GM12878 (cell line): ENCODE data around the gene P4HA3. TPM values are rescaled to one million over a fixed set of nuclear protein-coding genes. Genes with fewer than 3 reads are reported as not detected.

Source experiments
- ASH2L ChIP-seq: fragments of 300-600, 200-600 bp; sonication (generic); IDR thresholded peaks from 2 replicates; pipeline ENCODE4 v1.6.1; 2017; ENCODE audit warnings: low read depth, mild to moderate bottlenecking, borderline replicate concordance
- CHD4 ChIP-seq: fragments of 200-600 bp; sonication (generic); IDR thresholded peaks from 2 replicates; pipeline ENCODE4 v1.6.1; 2016; ENCODE audit warnings: mild to moderate bottlenecking
- RAD51 ChIP-seq: fragments of 450-650 bp; IDR thresholded peaks from 2 replicates; pipeline ENCODE4 v1.6.1; 2016; ENCODE audit warnings: moderate library complexity, mild to moderate bottlenecking, inconsistent platforms
- ZNF384 ChIP-seq: IDR thresholded peaks from 2 replicates; pipeline ENCODE4 v1.6.1; 2012; ENCODE audit warnings: low read depth, mild to moderate bottlenecking, low read length, improper control_type of control experiment, borderline replicate concordance
- polyA plus RNA-seq, 11 experiments: library from polyadenylated mRNA; depleted of rRNA in 4 of 11; unstranded in 6 of 11; stranded (reverse) in 5 of 11; fragments of >200 nt; fragmentation: Nextera tagmentation in 4 of 11; fragmentation: Illumina TruSeq in 1 of 11; extraction: Ambion mirVana in 4 of 11; extraction: Trizol in 1 of 11; gene quantifications; 1 replicate in 1 of 11; 2 replicates in 10 of 11; pipeline versions ENCODE4 v1.2.1 to v1.2.3, GENCODE V29; 2011 to 2016; ENCODE audit warnings: inconsistent platforms in 2 of 11, missing spikeins in 2 of 11, low read depth in 1 of 11
- small RNA-seq: library from RNA; depleted of rRNA; stranded (forward); fragments of <200 nt; gene quantifications from one replicate; pipeline ENCODE3, GENCODE V24; 2014
- total RNA-seq, 4 experiments: library from RNA; depleted of rRNA in 3 of 4; stranded (reverse); fragments of >200 nt in 3 of 4; fragmentation: Illumina TruSeq in 1 of 4; extraction: Trizol in 1 of 4; gene quantifications; 2 replicates each; pipeline versions ENCODE4 v1.2.1 to v1.2.3, GENCODE V29; 2013 to 2021

P4HA3 gene
- total and polyA plus RNA-seq, 10 of the 15 experiments (the other 5 are each of a cell fraction or from before 2014, with no cell fraction given): 0.08 TPM; not detected in 9

DNA sequence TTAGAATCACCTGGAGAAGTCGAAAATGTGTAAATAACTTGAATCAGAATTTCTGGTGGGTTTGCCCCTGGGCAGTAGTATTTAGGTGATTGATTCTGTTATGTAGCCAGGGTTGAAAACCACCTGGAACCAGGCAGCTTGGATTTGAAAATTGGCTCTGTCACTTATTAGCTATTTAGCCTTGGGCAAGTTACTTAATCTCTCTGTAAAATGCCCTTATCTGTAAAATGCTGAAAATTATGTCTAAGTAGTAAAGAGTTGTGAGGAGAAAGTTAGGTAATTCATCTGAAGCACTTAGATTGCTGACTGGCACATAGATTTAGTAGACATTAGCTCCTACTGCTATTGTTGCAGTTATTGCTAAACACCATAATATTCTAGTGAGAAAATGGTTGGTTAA is 91.1 kb downstream of the P4HA3 start (continued):
- TF ChIP-seq ASH2L (no peak), RAD51 (no peak), CHD4 (no peak), ZNF384 (no peak)

Small RNA genes within 50 kb of the gene (small RNA-seq; reads per million reads assigned to genes)
- not detected for gene RF00409

Other genes with a start within 250 kb of the P4HA3 start
- 17.4 and 20.1 TPM in 2 replicates for gene C2CD3, start 140.6 kb downstream of the P4HA3 start, total RNA-seq (2014; rRNA removed)
- 16.5 and 16.6 TPM in 2 replicates for gene C2CD3, start 140.6 kb downstream of the P4HA3 start, total RNA-seq (2014; rRNA removed; fragmentation: Illumina TruSeq; extraction: Trizol)
- 18.0 and 24.0 TPM in 2 replicates for gene C2CD3, start 140.6 kb downstream of the P4HA3 start, total RNA-seq (2021)
- 13.5 and 16.2 TPM in 2 replicates for gene C2CD3, start 140.6 kb downstream of the P4HA3 start, polyA plus RNA-seq (2011; rRNA removed)
- 13.4 and 21.4 TPM in 2 replicates for gene C2CD3, start 140.6 kb downstream of the P4HA3 start, polyA plus RNA-seq (2014; fragmentation: Illumina TruSeq; extraction: Trizol)
- 1 to 10 TPM; 2.3 to 2.7 TPM for gene C2CD3, start 140.6 kb downstream of the P4HA3 start, polyA plus RNA-seq (2014; fragmentation: Nextera tagmentation; extraction: Ambion mirVana)
- gene C2CD3, start 140.6 kb downstream of the P4HA3 start, polyA plus RNA-seq (2014; rRNA removed): 16.3 and 18.6 TPM in 2 replicates
- 10 to 100 TPM; 12.8 to 15.5 TPM for gene C2CD3, start 140.6 kb downstream of the P4HA3 start, polyA plus RNA-seq (2016; fragmentation: Nextera tagmentation; extraction: Ambion mirVana)
- 17.9 and 20.5 TPM in 2 replicates for gene PPME1, start 140.4 kb downstream of the P4HA3 start, total RNA-seq (2014; rRNA removed)
- gene PPME1, start 140.4 kb downstream of the P4HA3 start, total RNA-seq (2014; rRNA removed; fragmentation: Illumina TruSeq; extraction: Trizol): 13.3 and 15.7 TPM in 2 replicates
- gene PPME1, start 140.4 kb downstream of the P4HA3 start, total RNA-seq (2021): 24.4 and 27.5 TPM in 2 replicates
- 46.7 and 51.4 TPM in 2 replicates for gene PPME1, start 140.4 kb downstream of the P4HA3 start, polyA plus RNA-seq (2011; rRNA removed)
- 18.1 and 22.3 TPM in 2 replicates for gene PPME1, start 140.4 kb downstream of the P4HA3 start, polyA plus RNA-seq (2014; fragmentation: Illumina TruSeq; extraction: Trizol)
- gene PPME1, start 140.4 kb downstream of the P4HA3 start, polyA plus RNA-seq (2014; fragmentation: Nextera tagmentation; extraction: Ambion mirVana): 1 to 10 TPM; 3.1 to 3.3 TPM
- 14.8 and 19.3 TPM in 2 replicates for gene PPME1, start 140.4 kb downstream of the P4HA3 start, polyA plus RNA-seq (2014; rRNA removed)
- 10 to 100 TPM; 28.8 to 30.3 TPM for gene PPME1, start 140.4 kb downstream of the P4HA3 start, polyA plus RNA-seq (2016; fragmentation: Nextera tagmentation; extraction: Ambion mirVana)
- 0.05 and 0.11 TPM in 2 replicates for gene PGM2L1, start 86.8 kb upstream of the P4HA3 start, total RNA-seq (2014; rRNA removed)
- gene PGM2L1, start 86.8 kb upstream of the P4HA3 start, total RNA-seq (2014; rRNA removed; fragmentation: Illumina TruSeq; extraction: Trizol): 0.13 and 0.14 TPM in 2 replicates
- 0.03 and 0.13 TPM in 2 replicates for gene PGM2L1, start 86.8 kb upstream of the P4HA3 start, total RNA-seq (2021)
- 0.10 and 0.14 TPM in 2 replicates for gene PGM2L1, start 86.8 kb upstream of the P4HA3 start, polyA plus RNA-seq (2011; rRNA removed)
- 0.13 and 0.19 TPM in 2 replicates for gene PGM2L1, start 86.8 kb upstream of the P4HA3 start, polyA plus RNA-seq (2014; fragmentation: Illumina TruSeq; extraction: Trizol)
- under 1 TPM in 1 of 2 experiments, not detected in 1; 0.04 TPM for gene PGM2L1, start 86.8 kb upstream of the P4HA3 start, polyA plus RNA-seq (2014; fragmentation: Nextera tagmentation; extraction: Ambion mirVana)
- 0.04 and 0.05 TPM in 2 replicates for gene PGM2L1, start 86.8 kb upstream of the P4HA3 start, polyA plus RNA-seq (2014; rRNA removed)
- under 1 TPM; 0.15 to 0.20 TPM for gene PGM2L1, start 86.8 kb upstream of the P4HA3 start, polyA plus RNA-seq (2016; fragmentation: Nextera tagmentation; extraction: Ambion mirVana)
- not detected in 2 replicates for gene KCNE3, start 155.9 kb upstream of the P4HA3 start, total RNA-seq (2014; rRNA removed)
- not detected in 2 replicates for gene KCNE3, start 155.9 kb upstream of the P4HA3 start, total RNA-seq (2014; rRNA removed; fragmentation: Illumina TruSeq; extraction: Trizol)
- 0.08 TPM in 1 of 2 replicates, not detected in the other for gene KCNE3, start 155.9 kb upstream of the P4HA3 start, total RNA-seq (2021)
- not detected in 2 replicates for gene KCNE3, start 155.9 kb upstream of the P4HA3 start, polyA plus RNA-seq (2011; rRNA removed)
- not detected in 2 replicates for gene KCNE3, start 155.9 kb upstream of the P4HA3 start, polyA plus RNA-seq (2014; fragmentation: Illumina TruSeq; extraction: Trizol)
- gene KCNE3, start 155.9 kb upstream of the P4HA3 start, polyA plus RNA-seq (2014; fragmentation: Nextera tagmentation; extraction: Ambion mirVana): not detected
- gene KCNE3, start 155.9 kb upstream of the P4HA3 start, polyA plus RNA-seq (2014; rRNA removed): not detected in 2 replicates
- gene KCNE3, start 155.9 kb upstream of the P4HA3 start, polyA plus RNA-seq (2016; fragmentation: Nextera tagmentation; extraction: Ambion mirVana): not detected
- 4.0 and 7.5 TPM in 2 replicates for gene LIPT2, start 182.1 kb upstream of the P4HA3 start, total RNA-seq (2014; rRNA removed)
- gene LIPT2, start 182.1 kb upstream of the P4HA3 start, total RNA-seq (2014; rRNA removed; fragmentation: Illumina TruSeq; extraction: Trizol): 3.8 and 4.2 TPM in 2 replicates
- 3.7 and 5.7 TPM in 2 replicates for gene LIPT2, start 182.1 kb upstream of the P4HA3 start, total RNA-seq (2021)
- gene LIPT2, start 182.1 kb upstream of the P4HA3 start, polyA plus RNA-seq (2011; rRNA removed): 2.7 and 2.8 TPM in 2 replicates
- 3.5 and 5.0 TPM in 2 replicates for gene LIPT2, start 182.1 kb upstream of the P4HA3 start, polyA plus RNA-seq (2014; fragmentation: Illumina TruSeq; extraction: Trizol)
- 1 to 10 TPM in 1 of 2 experiments, under 1 TPM in 1; 0.69 to 2.1 TPM for gene LIPT2, start 182.1 kb upstream of the P4HA3 start, polyA plus RNA-seq (2014; fragmentation: Nextera tagmentation; extraction: Ambion mirVana)
- gene LIPT2, start 182.1 kb upstream of the P4HA3 start, polyA plus RNA-seq (2014; rRNA removed): 3.1 and 4.3 TPM in 2 replicates
- 1 to 10 TPM; 5.4 to 6.8 TPM for gene LIPT2, start 182.1 kb upstream of the P4HA3 start, polyA plus RNA-seq (2016; fragmentation: Nextera tagmentation; extraction: Ambion mirVana)